ENCODE data around the gene APBB3. TPM values are rescaled to one million over a fixed set of nuclear protein-coding genes. Genes with fewer than 3 reads are reported as not detected.
A peak's percentile ranks its signal among the peaks of the same experiment; 100 is the strongest.

The APBB3 gene
- total RNA-seq, 2 donors from 2014 or later, result 12.8 to 25.8 TPM

DNA sequence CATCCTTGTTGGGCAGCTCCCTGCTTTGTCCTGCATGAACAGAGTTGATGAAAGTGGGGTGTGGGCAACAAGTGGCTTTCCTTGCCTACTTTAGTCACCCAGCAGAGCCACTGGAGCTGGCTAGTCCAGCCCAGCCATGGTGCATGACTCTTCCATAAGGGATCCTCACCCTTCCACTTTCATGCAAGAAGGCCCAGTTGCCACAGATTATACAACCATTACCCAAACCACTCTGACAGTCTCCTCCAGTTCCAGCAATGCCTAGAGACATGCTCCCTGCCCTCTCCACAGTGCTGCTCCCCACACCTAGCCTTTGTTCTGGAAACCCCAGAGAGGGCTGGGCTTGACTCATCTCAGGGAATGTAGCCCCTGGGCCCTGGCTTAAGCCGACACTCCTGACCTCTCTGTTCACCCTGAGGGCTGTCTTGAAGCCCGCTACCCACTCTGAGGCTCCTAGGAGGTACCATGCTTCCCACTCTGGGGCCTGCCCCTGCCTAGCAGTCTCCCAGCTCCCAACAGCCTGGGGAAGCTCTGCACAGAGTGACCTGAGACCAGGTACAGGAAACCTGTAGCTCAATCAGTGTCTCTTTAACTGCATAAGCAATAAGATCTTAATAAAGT, 4.2 kb upstream of the APBB3 start:
- no peaks in the 10 kb centered on the region for H3K9me3 Mint-ChIP-seq
- no peaks in the 10 kb centered on the region for H3K27me3 Mint-ChIP-seq
- H3K4me3 Mint-ChIP-seq, result peak overlapping the region; percentile 72
- peaks cover 50% of the 10 kb centered on the region in 2 donors for H3K4me1 Mint-ChIP-seq (ENCODE audit: low read depth in 2 of 2)
- peaks cover 5% of the 10 kb centered on the region for H3K36me3 Mint-ChIP-seq
- ATAC-seq, result no peak
- no peak for DNase-seq (ENCODE audit: low spot score)
- peak overlapping the region; percentile 96 to 98 for H3K27ac Mint-ChIP-seq

- Mint-ChIP-seq H3K36me3 (peaks cover 5% of the 10 kb centered on the region), H3K27ac (peak overlapping the region in 1 of 2 donors; percentile 98), H3K27me3 (no peaks in the 10 kb centered on the region), H3K4me1 (ENCODE audit: low read depth in 2 of 2) (peaks cover 50% of the 10 kb centered on the region in 2 donors), H3K4me3 (peak overlapping the region; percentile 6), H3K9me3 (no peaks in the 10 kb centered on the region)
- ATAC-seq, result no peak
- no peak for DNase-seq (ENCODE audit: low spot score)
These were observed 3.5 kb upstream of the APBB3 start for GRCh38 chr5:140567871-140568270.

GRCh38 chr5:140567136-140567818, 2.9 kb upstream of the APBB3 start:
- Mint-ChIP-seq H3K27ac (peak overlapping the region in 1 of 2 donors; percentile 71), H3K4me3 (peak overlapping the region; percentile 20)
- no peak for ATAC-seq

DNA sequence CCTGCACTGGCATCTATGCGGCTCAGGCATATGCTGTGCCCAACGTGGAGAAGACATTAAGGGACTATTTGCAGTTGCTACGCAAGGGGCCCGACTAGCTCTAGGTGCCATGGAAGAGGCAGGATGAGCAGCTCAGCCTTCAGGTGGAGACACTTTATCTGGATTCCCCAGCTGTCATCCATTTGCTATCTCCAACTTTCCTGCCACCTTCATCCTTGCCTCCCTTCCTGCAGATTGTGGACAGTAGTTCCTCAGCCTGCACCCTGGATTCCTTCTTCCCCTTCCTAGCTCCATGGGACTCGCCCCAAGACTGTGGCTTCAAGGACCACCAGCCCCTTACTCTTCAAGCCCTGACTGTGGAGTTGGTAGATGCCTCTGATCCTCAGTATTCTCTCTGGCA, 2.3 kb upstream of the APBB3 start:
- no peak for DNase-seq (ENCODE audit: low spot score)
- H3K4me3 Mint-ChIP-seq, result peak overlapping the region; percentile 20
- peaks cover 50 to 53% of the 10 kb centered on the region in 2 donors for H3K4me1 Mint-ChIP-seq (ENCODE audit: low read depth in 2 of 2)
- no peaks in the 10 kb centered on the region for H3K9me3 Mint-ChIP-seq
- no peak for ATAC-seq
- peaks cover 5% of the 10 kb centered on the region for H3K36me3 Mint-ChIP-seq
- H3K27ac Mint-ChIP-seq, result peak overlapping the region in 1 of 2 donors; percentile 71
- no peaks in the 10 kb centered on the region for H3K27me3 Mint-ChIP-seq

More at GRCh38 chr5:140567136-140567818, 2.9 kb upstream of the APBB3 start:
- Mint-ChIP-seq H3K9me3 (no peaks in the 10 kb centered on the region), H3K4me1 (ENCODE audit: low read depth in 2 of 2) (peaks cover 50 to 53% of the 10 kb centered on the region in 2 donors), H3K27me3 (no peaks in the 10 kb centered on the region), H3K36me3 (peaks cover 5% of the 10 kb centered on the region)
- no peak for DNase-seq (ENCODE audit: low spot score)

- Mint-ChIP-seq H3K27ac (peak overlapping the region; percentile 88 to 96), H3K4me1 (ENCODE audit: low read depth in 2 of 2) (peaks cover 50 to 51% of the 10 kb centered on the region in 2 donors), H3K9me3 (no peaks in the 10 kb centered on the region), H3K4me3 (peak overlapping the region; percentile 94), H3K27me3 (no peaks in the 10 kb centered on the region), H3K36me3 (peaks cover 5% of the 10 kb centered on the region)
- ATAC-seq, result no peak
- no peak for DNase-seq (ENCODE audit: low spot score)
These were observed 1.3 kb upstream of the APBB3 start for GRCh38 chr5:140565780-140566095.

DNA sequence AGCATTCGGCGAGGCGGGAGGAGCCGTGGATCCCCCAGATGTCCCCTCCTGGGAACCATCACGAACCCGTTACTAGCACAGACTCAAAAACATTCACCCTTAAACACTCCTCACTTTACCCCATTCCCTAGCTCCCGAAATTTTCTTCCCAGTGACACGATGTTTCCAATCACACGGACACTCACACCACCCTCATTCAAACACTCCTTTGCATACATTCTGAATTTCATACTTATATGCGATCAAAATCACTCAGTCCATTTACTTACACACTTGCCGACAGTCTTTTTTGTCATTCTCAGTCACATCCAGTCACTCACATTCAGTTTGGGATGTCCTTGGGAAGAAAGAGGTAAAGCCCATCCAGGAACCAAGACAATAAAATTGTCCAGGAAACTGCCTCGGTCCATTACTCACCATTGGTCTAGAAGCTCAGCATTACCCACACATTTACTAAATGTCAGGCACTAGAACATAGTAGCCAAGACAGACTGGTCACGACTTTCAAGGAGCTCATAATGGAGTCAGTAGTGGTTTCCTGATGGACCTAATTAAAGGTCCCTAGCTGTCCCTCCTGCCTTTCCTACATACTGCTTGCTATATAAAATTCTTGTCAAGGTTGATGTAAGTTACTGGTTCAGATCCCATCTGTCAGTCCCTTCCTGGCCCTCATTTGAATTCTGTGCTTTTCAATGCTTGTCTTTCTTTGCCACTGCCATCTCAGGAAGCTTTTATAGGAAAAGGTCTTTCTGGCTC, 804 bp upstream of the APBB3 start:
- ATAC-seq (no peak), DNase-seq (ENCODE audit: low spot score) (no peak)
- H3K4me3 Mint-ChIP-seq, result peak overlapping the region; percentile 94
- H3K27me3 Mint-ChIP-seq, result no peaks in the 10 kb centered on the region
- H3K9me3 Mint-ChIP-seq, result no peaks in the 10 kb centered on the region
- H3K4me1 Mint-ChIP-seq (ENCODE audit: low read depth in 2 of 2), result peaks cover 47 to 49% of the 10 kb centered on the region in 2 donors
- H3K27ac Mint-ChIP-seq, result peak overlapping the region; percentile 88 to 96
- peaks cover 5% of the 10 kb centered on the region for H3K36me3 Mint-ChIP-seq

DNA sequence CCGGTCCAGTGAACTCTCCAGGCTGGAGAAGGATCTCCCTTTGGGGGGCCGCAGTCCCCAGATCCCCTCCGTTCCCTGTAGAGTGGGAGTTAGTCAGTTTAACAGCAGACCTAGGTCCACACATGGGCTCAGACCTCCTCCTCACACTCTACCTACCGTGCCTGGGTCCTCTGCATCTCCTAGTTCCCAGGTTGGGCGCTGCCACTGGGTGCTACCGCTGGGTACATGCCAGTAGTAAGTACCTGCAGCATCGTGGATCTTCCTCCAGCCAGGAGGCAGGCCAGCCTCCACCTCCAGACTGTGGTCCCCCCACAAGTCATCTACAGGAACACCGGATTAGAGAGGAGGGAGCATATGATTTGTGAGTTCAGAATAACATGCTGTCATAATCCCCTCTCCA, 802 bp downstream of the APBB3 start:
- DNase-seq (ENCODE audit: low spot score) (no peak), ATAC-seq (no peak)
- peaks cover 5% of the 10 kb centered on the region for H3K36me3 Mint-ChIP-seq
- no peaks in the 10 kb centered on the region for H3K9me3 Mint-ChIP-seq
- peaks cover 36 to 37% of the 10 kb centered on the region in 2 donors for H3K4me1 Mint-ChIP-seq (ENCODE audit: low read depth in 2 of 2)
- peak overlapping the region; percentile 88 to 96 for H3K27ac Mint-ChIP-seq
- H3K27me3 Mint-ChIP-seq, result no peaks in the 10 kb centered on the region
- H3K4me3 Mint-ChIP-seq, result peak overlapping the region; percentile 94

DNA sequence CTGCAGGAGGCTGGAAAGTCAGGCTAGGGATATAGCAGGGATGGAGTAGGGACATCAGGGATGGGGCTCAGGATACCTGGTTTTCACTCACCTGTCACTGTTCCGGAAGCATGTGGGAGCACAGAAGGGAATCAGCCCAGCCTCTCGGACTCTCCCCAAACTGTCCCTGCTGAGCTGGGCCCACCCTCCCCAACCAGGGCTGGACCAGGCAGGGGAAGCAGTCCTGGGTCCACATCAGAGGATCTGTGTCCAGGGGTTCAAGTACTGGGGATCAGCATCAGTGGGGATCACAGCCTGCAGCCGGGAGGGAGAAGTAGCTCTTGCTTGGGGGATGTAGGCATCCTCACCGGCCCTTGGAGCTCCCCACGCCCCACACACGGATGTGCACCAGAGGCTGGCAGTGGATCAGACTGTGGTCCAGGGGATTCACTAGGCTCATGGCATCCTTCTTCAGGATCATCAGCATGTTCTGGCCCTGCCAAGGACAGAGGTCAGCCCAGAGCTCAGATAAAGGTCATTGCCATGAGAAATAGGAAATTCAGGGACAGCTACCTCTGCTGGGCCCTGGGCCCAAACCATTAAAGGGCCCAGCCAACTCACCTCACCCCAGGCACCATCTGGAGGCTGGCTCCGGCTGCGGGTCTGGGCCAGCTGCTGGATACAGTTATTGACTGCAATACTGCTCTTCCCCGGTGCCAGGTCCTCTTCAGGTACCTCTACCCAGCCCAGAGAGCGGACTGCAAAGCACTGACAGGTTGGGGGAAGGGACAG, 2.5 kb downstream of the APBB3 start:
- Mint-ChIP-seq H3K36me3 (peaks cover 5% of the 10 kb centered on the region), H3K27ac (peak overlapping the region in 1 of 2 donors; percentile 73), H3K4me3 (no peak overlapping the region), H3K4me1 (ENCODE audit: low read depth in 2 of 2) (peaks cover 30% of the 10 kb centered on the region in 2 donors), H3K27me3 (no peaks in the 10 kb centered on the region), H3K9me3 (no peaks in the 10 kb centered on the region)
- ATAC-seq, result no peak
- no peak for DNase-seq (ENCODE audit: low spot score)

DNA sequence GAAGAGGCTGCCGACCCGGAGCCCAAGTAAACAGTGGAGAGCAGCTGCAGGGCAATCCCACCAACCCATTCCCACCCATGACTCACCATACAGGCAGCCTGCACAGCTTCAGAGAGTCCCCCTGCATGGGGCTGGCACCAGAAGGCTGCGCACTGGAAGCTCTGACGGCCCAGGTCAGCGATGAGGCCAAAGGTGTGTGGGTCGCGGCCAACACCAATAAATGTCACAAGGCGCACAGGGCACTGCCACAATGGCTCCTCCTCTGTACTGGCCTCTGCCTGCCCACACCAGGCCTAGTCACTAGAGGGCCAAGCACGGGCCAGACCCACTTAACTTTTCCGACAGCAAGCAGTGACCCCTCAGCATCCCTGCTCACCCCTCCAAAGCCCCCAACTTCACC, 4.2 kb downstream of the APBB3 start:
- Mint-ChIP-seq H3K4me3 (no peak overlapping the region), H3K27ac (no peak overlapping the region), H3K36me3 (peaks cover 18% of the 10 kb centered on the region), H3K27me3 (no peaks in the 10 kb centered on the region), H3K9me3 (no peaks in the 10 kb centered on the region), H3K4me1 (ENCODE audit: low read depth in 2 of 2) (peaks cover 32 to 34% of the 10 kb centered on the region in 2 donors)
- ATAC-seq (no peak), DNase-seq (ENCODE audit: low spot score) (no peak)

GRCh38 chr5:140558542-140558941, 5.9 kb downstream of the APBB3 start:
- Mint-ChIP-seq H3K4me3 (no peak overlapping the region), H3K27ac (peak overlapping the region in 1 of 2 donors; percentile 91), H3K9me3 (no peaks in the 10 kb centered on the region), H3K36me3 (peaks cover 21% of the 10 kb centered on the region), H3K27me3 (no peaks in the 10 kb centered on the region), H3K4me1 (ENCODE audit: low read depth in 2 of 2) (peaks cover 39 to 41% of the 10 kb centered on the region in 2 donors)
- DNase-seq (ENCODE audit: low spot score), result no peak
- ATAC-seq, result no peak

GRCh38 chr5:140557965-140558364, 6.4 kb downstream of the APBB3 start:
- Mint-ChIP-seq H3K27ac (peak overlapping the region; percentile 53 to 91), H3K4me1 (ENCODE audit: low read depth in 2 of 2) (peaks cover 45 to 46% of the 10 kb centered on the region in 2 donors), H3K9me3 (no peaks in the 10 kb centered on the region), H3K27me3 (no peaks in the 10 kb centered on the region), H3K4me3 (peak overlapping the region; percentile 89), H3K36me3 (peaks cover 23% of the 10 kb centered on the region)
- DNase-seq (ENCODE audit: low spot score), result no peak
- ATAC-seq, result no peak

DNA sequence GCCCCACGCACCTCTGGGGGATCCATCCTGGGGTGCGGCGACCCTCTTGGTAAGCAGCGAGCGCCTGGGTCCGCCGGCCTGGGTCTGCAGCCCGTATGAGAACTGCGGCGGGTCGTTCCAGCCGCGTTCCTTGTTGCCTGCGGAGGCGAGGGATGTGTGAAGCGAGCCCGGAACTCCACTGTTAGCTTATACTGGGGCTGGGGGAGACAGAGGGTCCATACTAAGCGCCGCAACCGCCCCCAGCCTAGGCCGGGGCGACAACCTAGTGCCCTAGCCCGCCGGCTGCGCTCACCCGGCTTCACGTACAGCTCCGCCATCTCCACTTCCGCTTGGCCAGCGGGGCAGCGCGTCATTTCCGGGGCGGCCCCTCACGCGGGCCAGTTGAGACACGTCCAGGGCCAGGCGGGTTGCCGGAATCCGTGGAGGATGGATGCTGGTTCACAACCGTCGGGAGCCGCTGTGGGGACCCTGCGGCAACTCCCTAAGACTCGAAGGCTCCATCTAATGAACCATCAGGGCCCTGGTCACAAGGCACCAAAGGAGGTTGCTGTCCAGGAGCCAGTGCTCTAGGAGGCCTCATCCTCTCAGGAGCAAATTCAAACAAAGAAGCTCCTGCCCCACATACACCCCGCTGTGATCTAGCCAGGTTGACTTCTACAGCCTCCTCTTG, 7.1 kb downstream of the APBB3 start, which contains the start of gene SRA1:
Gene SRA1, minus strand, starts transcription at position 338 of the 670 bp plus-strand sequence. Its CDS starts 21 bp downstream, at position 317.
- H3K27me3 Mint-ChIP-seq, result no peaks in the 10 kb centered on the region
- H3K27ac Mint-ChIP-seq, result peak within 1 kb of the TSS; percentile 53 to 91
- DNase-seq (ENCODE audit: low spot score) (peak; percentile 95), ATAC-seq (peak; percentile 97)
- H3K9me3 Mint-ChIP-seq, result no peaks in the 10 kb centered on the region
- peaks cover 44 to 50% of the 10 kb centered on the region in 2 donors for H3K4me1 Mint-ChIP-seq (ENCODE audit: low read depth in 2 of 2)
- peak within 1 kb of the TSS; percentile 89 for H3K4me3 Mint-ChIP-seq
- H3K36me3 Mint-ChIP-seq, result peaks cover 27% of the 10 kb centered on the region

GRCh38 chr5:140556438-140556837, 8.0 kb downstream of the APBB3 start:
- peak overlapping the region; percentile 89 for H3K4me3 Mint-ChIP-seq
- no peak for DNase-seq (ENCODE audit: low spot score)
- H3K27me3 Mint-ChIP-seq, result no peaks in the 10 kb centered on the region
- peaks cover 45 to 54% of the 10 kb centered on the region in 2 donors for H3K4me1 Mint-ChIP-seq (ENCODE audit: low read depth in 2 of 2)
- peak overlapping the region; percentile 53 to 91 for H3K27ac Mint-ChIP-seq
- H3K9me3 Mint-ChIP-seq, result no peaks in the 10 kb centered on the region
- H3K36me3 Mint-ChIP-seq, result peaks cover 28% of the 10 kb centered on the region
- peak; percentile 34 to 42 for ATAC-seq
